Lung microvascular endothelial cell (primary cell): ENCODE measurements around the gene ROBO1. TPM values are rescaled to one million over a fixed set of nuclear protein-coding genes. Genes with fewer than 3 reads are reported as not detected.

ENCODE experiments used
- DNase-seq, 2 donors: peaks; one replicate each; pipeline versions ENCODE4 v3.0.0 to v3.0.0-alpha.2; 2010; ENCODE audit warnings: low read depth in 2 of 2
- total RNA-seq: library from RNA; depleted of rRNA; stranded (reverse); fragments of >200 nt; gene quantifications from 2 replicates; pipeline ENCODE4 v1.2.1, GENCODE V29; 2014

ROBO1 gene
- total RNA-seq, 1 donor from 2014 or later, result 0.20 TPM

DNA sequence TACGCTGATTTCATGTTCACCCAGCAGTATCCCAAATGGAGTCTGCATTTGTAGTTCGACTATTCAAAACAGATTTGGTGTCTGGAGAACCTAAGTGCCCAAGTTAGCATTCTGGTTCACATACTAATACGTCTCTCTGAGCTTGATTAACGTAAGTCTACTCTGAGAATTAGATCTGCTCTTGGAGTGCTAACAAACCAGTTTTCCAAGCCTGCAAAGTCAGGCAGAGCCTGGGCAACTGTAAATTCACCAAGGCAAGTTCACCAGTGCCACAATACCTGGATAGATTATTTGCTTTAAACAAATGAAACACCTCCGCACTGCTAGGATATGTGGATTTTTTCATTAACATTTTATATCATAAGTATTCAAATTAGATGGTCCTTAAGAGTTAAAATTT lies 912.6 kb downstream of the ROBO1 start:
- no peak for DNase-seq

GRCh38 chr3:78848392-78849288 lies 919.2 kb downstream of the ROBO1 start:
- DNase-seq, result no peak

DNA sequence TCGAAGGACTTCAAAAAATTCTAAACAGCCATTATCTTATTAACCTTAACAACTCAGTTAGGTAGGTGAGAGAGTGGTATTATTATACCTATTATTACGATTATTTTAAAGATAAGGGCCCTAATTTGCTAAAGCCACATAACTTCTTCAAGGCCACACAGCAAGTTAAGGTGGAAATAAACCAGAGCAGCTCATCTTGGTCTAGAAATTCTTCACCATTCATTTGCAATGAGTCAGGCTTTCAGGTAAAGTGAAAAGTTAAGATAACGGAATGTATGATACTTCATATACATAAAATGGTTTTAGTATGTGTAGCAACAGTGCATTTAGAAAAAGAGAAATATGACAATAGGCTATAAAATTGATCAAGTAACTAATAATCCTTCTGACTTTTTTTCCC lies 920.2 kb downstream of the ROBO1 start:
- DNase-seq, result no peak

GRCh38 chr3:78847203-78847602 lies 920.6 kb downstream of the ROBO1 start:
- DNase-seq, result no peak

DNA sequence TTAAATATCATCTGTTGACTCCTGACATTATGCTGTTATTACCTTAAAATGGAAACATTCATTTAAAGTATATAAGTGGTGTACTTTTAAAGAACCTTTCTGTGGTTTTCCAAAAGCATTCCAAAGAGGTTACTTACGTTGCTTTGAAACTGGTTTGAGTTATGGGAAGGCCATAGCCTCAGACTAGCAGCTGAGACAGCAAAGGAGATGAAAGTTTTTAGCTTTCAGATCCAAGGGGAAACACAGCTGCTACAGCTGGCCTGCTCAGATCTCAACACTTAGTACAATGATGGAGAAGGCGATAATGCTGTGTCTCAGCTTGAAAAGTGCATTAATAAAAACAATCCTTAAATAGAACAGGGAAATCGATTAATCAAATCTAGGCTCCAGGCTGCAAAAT lies 921.1 kb downstream of the ROBO1 start:
- peak in 1 of 2 donors; percentile 7 for DNase-seq

- no peak for DNase-seq
These were observed 922.2 kb downstream of the ROBO1 start for GRCh38 chr3:78845605-78846004.

DNA sequence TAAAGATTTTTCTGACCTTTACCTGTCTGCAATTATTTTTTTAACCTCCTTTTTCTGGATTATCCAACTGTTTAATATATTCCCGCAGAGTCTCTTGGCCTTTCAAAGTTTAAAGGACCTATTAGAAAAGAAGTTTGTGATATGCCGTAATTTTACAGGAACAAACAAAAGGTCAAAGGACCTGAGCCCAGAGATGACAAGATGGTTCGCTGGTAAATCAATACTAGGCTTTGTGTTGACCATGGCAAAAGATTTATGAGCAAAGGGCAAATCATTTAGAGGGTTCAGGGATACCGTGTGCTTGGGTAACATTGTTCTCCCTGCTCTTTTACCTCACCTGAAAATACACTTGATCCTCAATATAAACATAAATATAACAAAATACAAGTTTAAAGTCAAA lies 923.5 kb downstream of the ROBO1 start:
- DNase-seq, result no peak

DNA sequence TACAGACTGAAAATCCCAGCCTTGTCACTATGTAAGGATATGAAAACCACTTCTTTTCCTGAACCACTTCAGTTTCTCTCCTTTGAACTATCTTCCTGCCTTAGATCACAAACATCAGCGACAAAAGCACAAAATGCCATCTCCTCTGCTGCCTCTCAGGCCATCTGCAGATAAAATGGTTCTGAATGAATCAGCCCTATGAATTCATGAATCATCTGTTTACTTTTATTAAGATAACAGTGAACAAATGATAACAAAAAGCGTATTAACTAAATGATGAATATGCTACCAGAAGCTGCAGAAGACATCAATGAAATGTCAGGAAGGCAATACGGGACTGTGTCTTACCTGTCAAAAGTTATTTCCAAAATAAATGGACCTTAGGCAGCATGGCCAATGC lies 928.1 kb downstream of the ROBO1 start:
- no peak for DNase-seq

- DNase-seq, result no peak
These were observed 929.4 kb downstream of the ROBO1 start for GRCh38 chr3:78838362-78838761.

DNA sequence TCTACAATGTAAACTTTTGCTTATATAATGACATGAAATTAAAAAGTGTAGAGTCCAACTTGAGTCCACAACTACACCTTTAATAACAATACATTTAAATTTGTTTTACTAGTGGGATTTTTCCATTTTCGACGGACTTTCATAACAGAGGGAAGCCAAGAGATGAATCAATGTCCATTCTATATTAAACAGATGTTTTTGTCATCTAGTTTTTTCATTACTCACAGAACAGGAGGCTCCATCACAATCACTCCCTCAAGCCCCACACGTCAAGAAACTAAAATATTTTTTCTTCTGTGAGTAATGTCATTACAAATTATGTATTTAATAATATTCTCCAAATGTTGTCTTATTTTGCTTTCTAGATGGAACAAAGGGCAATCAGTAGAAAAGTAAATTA lies 932.9 kb downstream of the ROBO1 start:
- DNase-seq, result no peak

DNA sequence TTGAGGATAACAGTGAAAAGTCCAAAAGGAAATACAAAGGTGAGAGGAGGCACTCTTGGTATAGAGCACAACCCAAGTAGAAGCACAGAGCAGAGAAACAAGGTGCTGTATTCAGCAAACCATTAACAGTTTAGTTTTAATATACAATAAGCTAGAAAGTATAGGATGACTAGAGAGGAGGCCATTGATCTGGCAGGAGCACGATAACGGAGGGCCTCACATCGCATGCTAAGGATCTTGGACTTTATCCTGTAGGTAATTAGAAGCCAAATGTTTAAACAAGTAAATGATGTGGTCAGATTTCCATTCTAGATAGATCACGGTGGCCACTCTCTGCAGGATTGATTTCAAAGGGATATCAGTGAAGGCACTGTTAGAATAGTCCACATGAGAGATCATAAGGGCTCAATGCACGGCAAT lies 935.0 kb downstream of the ROBO1 start:
- DNase-seq, result no peak

GRCh38 chr3:78831446-78831972 lies 936.3 kb downstream of the ROBO1 start:
- DNase-seq, result no peak

- no peak for DNase-seq
These were observed 937.3 kb downstream of the ROBO1 start for GRCh38 chr3:78830470-78830869.

- DNase-seq, result no peak
These were observed 940.2 kb downstream of the ROBO1 start for GRCh38 chr3:78827618-78828017.

- no peak for DNase-seq
These were observed 942.0 kb downstream of the ROBO1 start for GRCh38 chr3:78825858-78826215.

GRCh38 chr3:78825118-78825857 lies 942.5 kb downstream of the ROBO1 start:
- no peak for DNase-seq

- no peak for DNase-seq
These were observed 943.9 kb downstream of the ROBO1 start for GRCh38 chr3:78823859-78824258.

DNA sequence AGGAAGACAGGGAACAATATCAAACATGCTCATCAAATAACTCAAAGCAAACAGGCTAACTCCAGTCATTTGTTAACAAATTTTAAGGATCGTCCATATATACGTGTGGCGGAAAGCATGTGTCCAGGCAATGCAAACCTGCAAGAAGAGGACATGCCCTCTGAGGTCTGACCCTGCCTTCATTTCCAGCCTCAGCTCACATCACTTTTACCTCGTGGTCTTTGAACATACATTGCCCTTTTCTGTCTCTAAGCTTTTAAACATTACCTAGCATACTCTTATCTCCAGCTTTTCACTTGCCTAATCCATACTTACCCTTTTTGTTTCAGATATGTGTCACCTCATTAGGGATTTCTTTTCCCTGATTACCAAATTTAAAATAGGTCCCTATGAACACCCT lies 944.4 kb downstream of the ROBO1 start:
- no peak for DNase-seq

- DNase-seq, result no peak
These were observed 945.1 kb downstream of the ROBO1 start for GRCh38 chr3:78822726-78823125.

- no peak for DNase-seq
These were observed 947.3 kb downstream of the ROBO1 start for GRCh38 chr3:78820542-78820941.

DNA sequence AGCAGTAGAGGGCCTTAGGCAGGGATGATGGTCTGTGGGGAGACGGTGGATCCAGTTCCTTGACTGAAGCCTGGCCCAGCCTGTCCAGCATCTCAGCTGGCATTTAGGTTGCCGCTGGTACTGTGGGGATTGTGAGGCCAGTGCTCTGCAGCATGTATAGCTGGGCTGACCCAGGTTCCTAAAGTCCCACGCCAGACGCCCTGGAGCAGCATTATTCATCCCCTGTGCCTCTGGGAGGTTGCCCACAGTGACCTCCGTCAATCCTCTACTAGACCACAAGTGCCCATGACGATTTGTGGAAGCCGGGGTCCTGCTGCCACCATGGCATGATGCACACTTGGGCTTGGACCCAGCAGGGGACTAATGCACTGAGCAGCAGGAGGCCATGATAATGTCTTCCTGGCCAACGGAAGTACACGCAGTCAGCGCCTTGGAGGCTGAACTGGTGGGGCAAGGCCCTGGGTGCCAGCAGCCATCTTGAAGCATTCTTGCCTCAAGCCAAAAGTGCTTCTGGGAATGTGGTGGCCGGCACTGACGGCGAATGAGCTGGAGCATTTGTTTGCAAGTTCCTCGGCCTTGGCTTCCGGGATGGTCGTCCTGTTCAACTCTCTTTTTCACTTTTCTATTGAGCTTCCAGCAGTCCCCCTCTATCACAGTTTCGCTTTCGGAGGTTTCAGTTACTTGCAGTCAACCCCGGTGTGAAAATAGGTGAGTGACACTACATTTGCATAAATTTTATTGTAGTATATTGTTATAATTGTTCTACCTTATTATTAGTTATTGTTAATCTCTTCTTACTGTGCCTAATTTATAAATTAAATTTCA lies 949.4 kb downstream of the ROBO1 start:
- no peak for DNase-seq
